Stimulated activated CD4-positive, alpha-beta T cell treated with anti-CD3 and anti-CD28 coated beads, Interleukin-15, amount 100 ng/mL, for 48 hours (primary cell): ENCODE data around the gene SLC22A23.

Experiments used
- DNase-seq, 2 donors: peaks; one replicate each; pipeline ENCODE4 v3.0.0-alpha.2; 2020; ENCODE audit warnings: low read depth in 2 of 2

Gene SLC22A23

GRCh38 chr6:3456898-3457709, at the start of gene SLC22A23:
TSS of gene SLC22A23 (minus strand) at chr6:3457050. CDS start at chr6:3456559, 491 bp downstream.
- peak; percentile 32 to 50 for DNase-seq

DNA sequence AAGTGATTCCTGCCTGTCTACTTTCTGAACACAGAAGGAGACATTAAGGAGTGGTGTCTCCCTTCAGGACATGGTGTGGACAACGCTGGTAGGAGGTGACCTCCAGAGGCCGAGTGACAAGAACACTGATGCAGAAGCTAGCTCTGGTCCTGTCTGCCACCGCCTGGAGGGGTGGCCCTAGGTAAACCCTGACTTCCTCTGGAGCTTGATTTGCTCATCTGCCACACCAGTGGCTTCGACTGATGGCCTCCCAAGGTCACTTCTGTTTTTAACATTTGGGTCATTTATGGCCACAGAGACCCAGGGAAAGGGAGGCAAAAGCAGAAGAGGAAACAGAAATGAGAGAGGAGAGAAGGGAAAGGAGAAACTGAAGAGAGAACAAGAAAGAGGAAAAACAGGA, 49.4 kb upstream of the SLC22A23 start:
- no peak for DNase-seq

DNA sequence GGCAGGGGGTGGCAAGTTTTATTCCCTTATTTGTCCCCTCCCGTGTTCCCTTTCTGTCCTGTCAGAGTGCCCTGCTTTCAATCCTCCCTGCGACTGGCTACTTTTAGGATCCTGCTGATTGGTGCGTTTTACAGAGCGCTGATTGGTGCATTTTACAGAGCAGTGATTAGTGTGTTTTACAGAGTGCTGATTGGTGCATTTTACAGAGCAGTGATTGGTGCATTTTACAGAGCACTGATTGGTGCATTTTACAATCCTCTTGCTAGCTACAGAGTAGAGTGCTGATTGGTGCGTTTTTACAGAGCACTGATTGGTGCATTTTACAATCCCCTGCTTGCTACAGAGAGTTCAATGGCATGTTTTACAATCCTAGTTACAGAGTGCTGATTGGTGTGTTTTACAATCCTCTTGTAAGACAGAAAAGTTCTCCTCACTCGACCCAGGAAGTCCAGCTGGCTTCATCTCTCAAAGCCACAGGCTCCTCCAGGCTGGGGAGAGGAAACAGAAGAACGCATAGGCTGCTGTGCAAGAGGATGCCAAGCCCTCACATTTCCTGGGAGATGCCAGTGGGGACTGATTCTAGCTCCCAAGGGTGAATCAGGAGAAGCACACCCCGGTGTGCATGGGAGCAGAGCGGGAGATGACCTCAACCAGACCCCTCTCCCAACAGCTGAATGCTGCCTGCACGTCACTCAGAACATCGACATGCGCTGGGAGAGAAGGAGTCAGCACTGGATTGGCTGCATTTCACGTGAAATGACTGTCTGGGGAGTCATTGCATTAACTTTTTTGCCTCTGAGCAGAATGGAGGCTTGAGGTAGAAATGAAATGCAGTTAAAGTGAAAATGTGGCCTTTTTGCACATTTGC, 48.3 kb upstream of the SLC22A23 start:
- DNase-seq: no peak

DNA sequence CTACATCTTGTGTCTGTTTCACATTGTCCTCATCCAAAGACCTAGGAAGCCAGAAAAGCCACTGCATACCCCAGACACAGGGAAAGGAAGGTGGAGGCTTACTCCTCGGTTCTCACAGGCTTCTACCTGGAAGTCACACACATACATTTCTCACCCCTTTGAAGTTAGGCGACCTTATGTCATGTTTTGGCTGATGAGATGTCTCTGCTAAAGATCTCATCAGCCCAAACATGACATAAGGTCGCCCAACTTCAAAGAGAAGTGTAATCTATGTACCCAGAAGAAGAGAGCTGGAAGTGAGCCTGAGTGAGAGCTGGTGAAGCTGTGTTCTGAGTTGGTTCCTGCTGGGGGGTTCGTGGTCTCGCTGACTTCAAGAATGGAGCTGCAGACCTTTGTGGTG, 47.5 kb upstream of the SLC22A23 start:
- no peak for DNase-seq

GRCh38 chr6:3501826-3502500, 45.1 kb upstream of the SLC22A23 start:
- no peak for DNase-seq

GRCh38 chr6:3500262-3501014, 43.6 kb upstream of the SLC22A23 start:
- no peak for DNase-seq

DNA sequence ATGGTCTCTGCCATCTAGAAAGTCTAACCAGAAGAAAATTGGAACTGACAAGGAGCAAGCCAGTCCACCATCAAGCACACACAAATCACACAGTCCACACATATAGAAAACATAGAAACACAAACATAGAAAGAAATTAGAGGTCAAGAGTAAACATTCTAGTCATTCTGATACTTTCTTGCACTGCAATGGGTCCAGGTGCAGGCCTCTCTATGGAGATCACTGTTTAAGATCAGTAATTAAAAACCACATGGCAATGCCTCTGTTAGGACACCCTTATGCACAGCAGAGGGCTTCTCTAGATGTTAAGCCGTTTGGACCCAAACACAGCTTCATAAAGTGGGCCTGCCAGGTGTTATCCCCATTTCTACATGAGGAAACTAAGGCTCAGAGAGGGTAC, 42.8 kb upstream of the SLC22A23 start:
- DNase-seq: no peak

DNA sequence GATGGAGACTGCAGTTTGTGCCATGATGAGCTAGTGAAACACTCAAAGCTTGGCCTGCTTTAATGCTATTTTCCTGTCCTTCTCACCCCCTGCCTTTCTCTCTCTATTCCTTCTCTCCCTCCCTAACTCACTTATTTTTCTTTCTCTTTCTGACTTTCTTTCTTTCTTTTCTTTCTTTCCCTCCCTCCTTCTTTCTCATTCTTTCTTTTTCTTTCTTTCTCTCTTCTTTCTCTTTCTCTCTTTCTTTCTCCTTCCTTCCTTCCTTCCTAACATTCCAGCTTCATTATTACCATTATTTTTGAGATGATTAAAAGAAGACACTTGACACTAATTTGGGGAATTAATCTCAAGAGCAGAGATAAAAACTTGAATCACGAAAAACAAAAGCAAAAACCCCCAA, 39.5 kb upstream of the SLC22A23 start:
- no peak for DNase-seq

GRCh38 chr6:3494391-3495100, 37.7 kb upstream of the SLC22A23 start:
- DNase-seq: no peak

GRCh38 chr6:3490625-3490980, 33.8 kb upstream of the SLC22A23 start:
- no peak for DNase-seq

DNA sequence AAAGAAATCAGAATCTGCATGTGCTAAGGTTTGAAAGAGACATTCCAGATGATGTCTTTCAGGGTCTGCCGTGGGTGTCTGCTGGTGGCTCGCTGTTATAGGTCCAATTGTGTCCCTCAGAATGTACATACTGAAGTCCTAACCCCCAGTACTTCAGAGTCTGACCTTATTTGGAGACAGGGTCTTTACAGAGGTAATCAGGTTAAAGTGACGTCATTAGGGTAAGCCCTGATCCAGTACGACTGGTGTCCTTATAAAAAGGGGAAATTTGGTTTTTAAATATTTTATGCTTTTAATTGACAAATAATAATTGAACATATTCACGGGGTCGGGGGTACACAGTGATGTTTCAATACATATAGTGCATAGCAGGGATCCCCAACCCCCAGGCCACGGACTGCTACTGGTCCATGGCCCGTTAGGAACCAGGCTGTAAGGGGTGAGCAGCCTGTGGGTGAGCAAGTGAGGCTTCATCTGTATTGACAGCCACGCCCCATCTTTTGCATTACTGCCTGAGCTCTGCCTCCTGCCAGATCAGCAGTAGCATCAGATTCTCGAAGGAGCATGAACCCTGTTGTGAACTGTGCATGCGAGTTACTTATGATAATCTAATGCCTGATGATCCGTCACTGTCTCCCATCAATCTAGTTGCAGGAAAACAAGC, 33.2 kb upstream of the SLC22A23 start:
- no peak for DNase-seq

GRCh38 chr6:3489027-3489757, 32.3 kb upstream of the SLC22A23 start:
- DNase-seq: no peak

DNA sequence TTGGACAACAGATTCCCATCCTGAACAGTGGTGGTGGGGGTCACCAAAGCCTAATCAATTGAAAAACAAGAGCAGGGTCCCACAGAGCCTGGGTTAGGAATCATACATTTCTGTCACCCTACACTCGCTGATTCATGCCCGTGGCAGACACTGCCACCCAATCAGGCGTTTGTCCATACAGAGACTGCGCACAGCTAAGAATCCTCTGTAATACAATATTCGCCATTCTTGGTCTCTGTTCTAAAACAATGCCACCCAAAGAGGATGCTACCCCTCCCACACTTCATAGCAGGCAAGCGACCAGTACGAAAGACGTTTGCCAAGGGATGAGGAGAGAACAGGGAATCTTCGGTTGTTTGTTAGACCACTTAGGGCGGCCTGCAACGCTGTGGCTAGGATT, 28.1 kb upstream of the SLC22A23 start:
- DNase-seq: no peak

- DNase-seq: no peak
Measured at GRCh38 chr6:3484192-3484591, 27.3 kb upstream of the SLC22A23 start.

DNA sequence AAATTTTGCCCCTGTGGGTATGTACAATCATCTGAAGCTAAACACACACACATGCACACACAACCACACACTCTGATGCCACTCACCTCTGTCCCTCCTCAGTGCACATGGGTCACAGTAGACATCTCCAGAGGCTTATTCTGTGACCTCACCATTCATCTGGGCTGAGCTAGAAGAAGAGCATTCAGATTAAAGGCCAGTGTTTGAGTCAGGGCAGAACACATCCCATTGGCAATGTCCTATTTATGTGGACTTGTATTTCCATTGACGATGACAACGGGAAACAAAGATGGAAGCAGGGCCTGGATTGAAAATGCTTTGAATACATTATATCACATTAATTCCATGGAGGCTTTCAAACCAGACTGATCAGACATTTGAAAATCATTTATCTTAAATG, 26.8 kb upstream of the SLC22A23 start:
- DNase-seq: no peak

DNA sequence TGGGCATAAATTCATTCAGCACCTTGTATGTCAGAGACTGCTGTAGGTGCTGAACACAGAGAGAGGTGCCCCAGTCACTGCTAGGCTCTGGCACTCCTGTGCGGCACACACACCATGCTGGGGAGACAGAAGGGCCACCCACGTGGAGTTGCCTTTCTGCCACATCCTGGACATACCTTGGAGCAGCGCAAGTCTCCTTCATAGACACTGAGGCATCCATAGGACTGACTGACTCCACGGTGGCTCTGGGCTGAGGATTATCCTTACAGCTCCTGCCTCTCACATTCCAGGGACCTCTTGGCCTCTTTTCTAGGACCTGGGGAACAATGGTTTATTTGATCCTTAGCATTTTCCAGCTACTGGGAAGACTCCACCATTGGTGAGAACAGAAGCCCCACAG, 26.0 kb upstream of the SLC22A23 start:
- DNase-seq: no peak

- DNase-seq: no peak
Measured at GRCh38 chr6:3481640-3482039, 24.8 kb upstream of the SLC22A23 start.

GRCh38 chr6:3480009-3480408, 23.2 kb upstream of the SLC22A23 start:
- no peak for DNase-seq

GRCh38 chr6:3473773-3474172, 16.9 kb upstream of the SLC22A23 start:
- DNase-seq: no peak

GRCh38 chr6:3471711-3472110, 14.9 kb upstream of the SLC22A23 start:
- no peak for DNase-seq
